Activated T-helper 2 cell treated with anti-CD3 and anti-CD28 coated beads, Interferon-gamma antibody, Interleukin-2, Interleukin-4, amounts not matched to agents 10 μg/mL and 5 μg/mL and 100 μg/mL, durations not matched to agents 14 hours and 24 hours and 36 hours (primary cell): ENCODE measurements around the gene CLDN7. TPM values are rescaled to one million over a fixed set of nuclear protein-coding genes. Genes with fewer than 3 reads are reported as not detected.

Experiments
- DNase-seq: peaks from one replicate; pipeline ENCODE4 v3.0.0; 2021; ENCODE audit warnings: low spot score
- H3K27ac Mint-ChIP-seq: one replicate; pipeline ENCODE4 v1.8.0; 2021; ENCODE audit warnings: mixed read lengths
- H3K27me3 Mint-ChIP-seq: one replicate; pipeline ENCODE4 v1.8.0; 2021; ENCODE audit warnings: low read depth, mixed read lengths
- H3K36me3 Mint-ChIP-seq: one replicate; pipeline ENCODE4 v1.8.0; 2021; ENCODE audit warnings: low read depth, mixed read lengths
- H3K4me1 Mint-ChIP-seq: one replicate; pipeline ENCODE4 v1.8.0; 2021; ENCODE audit warnings: low read depth, mixed read lengths
- H3K4me3 Mint-ChIP-seq: one replicate; pipeline ENCODE4 v1.8.0; 2021; ENCODE audit warnings: low read depth, mild to moderate bottlenecking, moderate library complexity, mixed read lengths
- H3K9me3 Mint-ChIP-seq: one replicate; pipeline ENCODE4 v1.8.0; 2021; ENCODE audit warnings: mixed read lengths
- intact Hi-C: fragments of 100-400 bp; cut with micrococcal nuclease; formaldehyde crosslinking; loops from one replicate; pipeline ENCODE4 v1.15.1; 2023
- total RNA-seq: library from RNA; stranded (reverse); gene quantifications from 2 replicates; pipeline ENCODE4 v1.2.3, GENCODE V29; 2022

CLDN7 gene
- total RNA-seq, 1 donor from 2014 or later: 0.41 TPM

- intact Hi-C loops: no loop called here
- H3K27ac Mint-ChIP-seq: no peak overlapping the region
Measured at GRCh38 chr17:7222093-7222971, 39.9 kb downstream of the CLDN7 start.

GRCh38 chr17:7221278-7222092 lies 40.8 kb downstream of the CLDN7 start:
- H3K4me3 Mint-ChIP-seq: peak overlapping the region; percentile 99
- intact Hi-C loops: loop anchor here (1.0 kb wide), 2 partner anchors 13 to 73 kb away; partner anchors contain the start of genes DVL2 and YBX2
- H3K4me1 Mint-ChIP-seq: peaks cover 36% of the 10 kb centered on the region
- H3K27ac Mint-ChIP-seq: peak overlapping the region; percentile 91
- no peaks in the 10 kb centered on the region for H3K27me3 Mint-ChIP-seq
- no peaks in the 10 kb centered on the region for H3K9me3 Mint-ChIP-seq
- DNase-seq: no peak
- peaks cover 53% of the 10 kb centered on the region for H3K36me3 Mint-ChIP-seq

More at GRCh38 chr17:7222093-7222971, 39.9 kb downstream of the CLDN7 start:
- Mint-ChIP-seq H3K27me3 (no peaks in the 10 kb centered on the region), H3K9me3 (no peaks in the 10 kb centered on the region), H3K36me3 (peaks cover 61% of the 10 kb centered on the region), H3K4me1 (peaks cover 33% of the 10 kb centered on the region), H3K4me3 (no peak overlapping the region)
- no peak for DNase-seq

- Mint-ChIP-seq H3K27ac (peak overlapping the region; percentile 91), H3K4me3 (peak overlapping the region; percentile 99), H3K36me3 (peaks cover 49% of the 10 kb centered on the region), H3K4me1 (peaks cover 44% of the 10 kb centered on the region), H3K9me3 (no peaks in the 10 kb centered on the region), H3K27me3 (no peaks in the 10 kb centered on the region)
- intact Hi-C loops: loop anchor here (1.0 kb wide), 2 partner anchors 14 to 74 kb away; partner anchors contain the start of genes DVL2 and YBX2
- DNase-seq: peak; percentile 47
Measured at GRCh38 chr17:7220593-7221277, 41.5 kb downstream of the CLDN7 start.

- Mint-ChIP-seq H3K9me3 (no peaks in the 10 kb centered on the region), H3K27me3 (no peaks in the 10 kb centered on the region), H3K4me1 (peaks cover 48% of the 10 kb centered on the region), H3K4me3 (peak within 1 kb of the TSS; percentile 99), H3K27ac (peak within 1 kb of the TSS; percentile 98), H3K36me3 (peaks cover 45% of the 10 kb centered on the region)
- DNase-seq: peak; percentile 67
- intact Hi-C loops: loop anchor here (1.0 kb wide), 1 partner anchor 185 kb away; no protein-coding TSS in a partner anchor
Measured at GRCh38 chr17:7219812-7220592, 42.3 kb downstream of the CLDN7 start, which contains the start of the genes ACADVL and DLG4. ACADVL (plus strand) TSS chr17:7219938; CDS start chr17:7219985, 47 bp downstream. DLG4 (minus strand) TSS chr17:7219836.

- peak overlapping the region; percentile 98 for H3K27ac Mint-ChIP-seq
- DNase-seq: no peak
- H3K4me1 Mint-ChIP-seq: peaks cover 54% of the 10 kb centered on the region
- no peaks in the 10 kb centered on the region for H3K27me3 Mint-ChIP-seq
- peaks cover 40% of the 10 kb centered on the region for H3K36me3 Mint-ChIP-seq
- H3K9me3 Mint-ChIP-seq: no peaks in the 10 kb centered on the region
- peak overlapping the region; percentile 99 for H3K4me3 Mint-ChIP-seq
- intact Hi-C loops: loop anchor here (1.0 kb wide), 1 partner anchor 184 kb away; no protein-coding TSS in a partner anchor
Measured at GRCh38 chr17:7219229-7219811, 43.0 kb downstream of the CLDN7 start.

GRCh38 chr17:7218758-7219157 lies 43.5 kb downstream of the CLDN7 start:
- intact Hi-C loops: loop anchor here (1.0 kb wide), 1 partner anchor 183 kb away; no protein-coding TSS in a partner anchor
- Mint-ChIP-seq H3K27ac (peak overlapping the region; percentile 2), H3K4me1 (peaks cover 60% of the 10 kb centered on the region), H3K36me3 (peaks cover 34% of the 10 kb centered on the region), H3K9me3 (no peaks in the 10 kb centered on the region), H3K4me3 (peak overlapping the region; percentile 99), H3K27me3 (no peaks in the 10 kb centered on the region)
- DNase-seq: no peak

GRCh38 chr17:7218166-7218565 lies 44.1 kb downstream of the CLDN7 start:
- Mint-ChIP-seq H3K36me3 (peaks cover 28% of the 10 kb centered on the region), H3K4me3 (peak overlapping the region; percentile 26), H3K9me3 (no peaks in the 10 kb centered on the region), H3K4me1 (peaks cover 65% of the 10 kb centered on the region), H3K27me3 (peaks cover 5% of the 10 kb centered on the region), H3K27ac (peak overlapping the region; percentile 23)
- intact Hi-C loops: no loop called here
- DNase-seq: no peak

GRCh38 chr17:7217113-7217987 lies 44.9 kb downstream of the CLDN7 start:
- Mint-ChIP-seq H3K27me3 (peaks cover 6% of the 10 kb centered on the region), H3K9me3 (no peaks in the 10 kb centered on the region), H3K4me1 (peaks cover 65% of the 10 kb centered on the region), H3K4me3 (peak overlapping the region; percentile 60), H3K27ac (peak overlapping the region; percentile 69), H3K36me3 (peaks cover 22% of the 10 kb centered on the region)
- intact Hi-C loops: no loop called here
- no peak for DNase-seq

- no peaks in the 10 kb centered on the region for H3K9me3 Mint-ChIP-seq
- H3K27ac Mint-ChIP-seq: peak overlapping the region; percentile 23
- H3K4me1 Mint-ChIP-seq: peaks cover 63% of the 10 kb centered on the region
- H3K27me3 Mint-ChIP-seq: peaks cover 12% of the 10 kb centered on the region
- H3K4me3 Mint-ChIP-seq: peak overlapping the region; percentile 48
- intact Hi-C loops: no loop called here
- DNase-seq: no peak
- H3K36me3 Mint-ChIP-seq: peaks cover 13% of the 10 kb centered on the region
Measured at GRCh38 chr17:7216242-7217112, 45.8 kb downstream of the CLDN7 start.

- peak overlapping the region; percentile 48 for H3K4me3 Mint-ChIP-seq
- no peak for DNase-seq
- no peaks in the 10 kb centered on the region for H3K9me3 Mint-ChIP-seq
- peaks cover 5% of the 10 kb centered on the region for H3K36me3 Mint-ChIP-seq
- peak overlapping the region; percentile 23 for H3K27ac Mint-ChIP-seq
- H3K27me3 Mint-ChIP-seq: peaks cover 12% of the 10 kb centered on the region
- H3K4me1 Mint-ChIP-seq: peaks cover 55% of the 10 kb centered on the region
- intact Hi-C loops: loop anchor here (2.0 kb wide), 2 partner anchors 91 to 181 kb away; partner anchors contain the start of gene EIF5A
Measured at GRCh38 chr17:7215652-7216180, 46.6 kb downstream of the CLDN7 start.
